CD14-positive monocyte (primary cell): ENCODE data around the gene HAUS7. TPM values are rescaled to one million over a fixed set of nuclear protein-coding genes. Genes with fewer than 3 reads are reported as not detected.

ENCODE experiments used
- DNase-seq, 3 donors: peaks; one replicate each; pipeline ENCODE4 v3.0.0-alpha.2; 2011 to 2022
- H2AFZ ChIP-seq: 2 replicates; pipeline ENCODE4 v1.6.0; 2012; ENCODE audit warnings: mild to moderate bottlenecking, low read depth, low read length, inconsistent platforms; ENCODE audit not compliant: insufficient read depth, poor library complexity, severe bottlenecking
- H3K27ac ChIP-seq, 2 donors: 1 replicate in 1 of 2; 2 replicates in 1 of 2; pipeline ENCODE4 v1.5.1; 2012 to 2013; ENCODE audit warnings: low read length in 2 of 2, control low read depth in 1 of 2, inconsistent platforms in 1 of 2, low read depth in 1 of 2, mild to moderate bottlenecking in 1 of 2
- H3K27me3 ChIP-seq, 2 donors: one replicate each; pipeline versions ENCODE4 v1.6.0 to v1.6.1; 2011 to 2013; ENCODE audit warnings: low read length in 2 of 2; ENCODE audit not compliant: control insufficient read depth in 2 of 2, insufficient read depth in 2 of 2
- H3K36me3 ChIP-seq, 2 donors: replicated peaks in 1 of 2; 1 replicate in 1 of 2; 2 replicates in 1 of 2; pipeline versions ENCODE4 v1.5.1 to v1.6.1; 2012 to 2013; ENCODE audit warnings: low read length in 2 of 2, control low read depth in 1 of 2, inconsistent platforms in 1 of 2, mild to moderate bottlenecking in 1 of 2; ENCODE audit not compliant: insufficient read depth in 2 of 2, control insufficient read depth in 1 of 2
- H3K4me1 ChIP-seq, 2 donors: 1 replicate in 1 of 2; 2 replicates in 1 of 2; pipeline versions ENCODE4 v1.5.1 to v1.6.1; 2012 to 2013; ENCODE audit warnings: low read length in 2 of 2, control low read depth in 1 of 2, inconsistent platforms in 1 of 2, mild to moderate bottlenecking in 1 of 2, moderate library complexity in 1 of 2; ENCODE audit not compliant: insufficient read depth in 2 of 2, control insufficient read depth in 1 of 2
- H3K4me2 ChIP-seq: replicated peaks from 2 replicates; pipeline ENCODE3; 2012; ENCODE audit warnings: low read length, moderate library complexity, mild to moderate bottlenecking; ENCODE audit not compliant: poor library complexity, severe bottlenecking; ENCODE audit errors: extremely low read depth
- H3K4me3 ChIP-seq, 3 experiments: fragments of 200-600 bp in 1 of 3; sonication (generic) in 1 of 3; replicated peaks in 1 of 3; 1 replicate in 2 of 3; 2 replicates in 1 of 3; pipeline ENCODE4 v1.5.1; 2011 to 2013; ENCODE audit warnings: low read length in 3 of 3, mild to moderate bottlenecking in 3 of 3, control low read depth in 2 of 3, low read depth in 2 of 3, inconsistent platforms in 1 of 3, moderate library complexity in 1 of 3
- H3K79me2 ChIP-seq: 2 replicates; pipeline ENCODE4 v1.6.0; 2012; ENCODE audit warnings: mild to moderate bottlenecking, control low read depth, inconsistent platforms, low read length, moderate library complexity; ENCODE audit not compliant: insufficient read depth
- H3K9ac ChIP-seq: 2 replicates; pipeline ENCODE4 v1.6.0; 2017; ENCODE audit warnings: low read length, mild to moderate bottlenecking; ENCODE audit not compliant: insufficient read depth, poor library complexity, severe bottlenecking
- H3K9me3 ChIP-seq, 2 donors: replicated peaks in 1 of 2; 1 replicate in 1 of 2; 2 replicates in 1 of 2; pipeline versions ENCODE4 v1.5.1 to v1.6.1; 2012 to 2013; ENCODE audit warnings: low read length in 2 of 2, control low read depth in 1 of 2; ENCODE audit not compliant: control insufficient read depth in 1 of 2, insufficient read depth in 1 of 2
- H4K20me1 ChIP-seq: 2 replicates; pipeline ENCODE4 v1.6.0; 2012; ENCODE audit warnings: mild to moderate bottlenecking, low read length, control low read depth, moderate library complexity; ENCODE audit not compliant: insufficient read depth
- H3K27ac Mint-ChIP-seq, 7 donors: one replicate each; pipeline ENCODE4 v1.8.0; 2020; ENCODE audit warnings: mild to moderate bottlenecking in 7 of 7, mixed read lengths in 7 of 7, moderate library complexity in 6 of 7, inconsistent platforms in 2 of 7
- H3K27me3 Mint-ChIP-seq, 3 donors: one replicate each; pipeline ENCODE4 v1.8.0; 2021 to 2022; ENCODE audit warnings: low read depth in 3 of 3, mild to moderate bottlenecking in 3 of 3, mixed read lengths in 3 of 3, moderate library complexity in 3 of 3, inconsistent platforms in 1 of 3
- H3K36me3 Mint-ChIP-seq, 2 donors: one replicate each; pipeline ENCODE4 v1.8.0; 2020; ENCODE audit warnings: mixed read lengths in 2 of 2, inconsistent platforms in 1 of 2, mild to moderate bottlenecking in 1 of 2
- H3K4me1 Mint-ChIP-seq: one replicate; pipeline ENCODE4 v1.8.0; 2020; ENCODE audit warnings: mild to moderate bottlenecking, mixed read lengths
- H3K4me3 Mint-ChIP-seq, 2 donors: one replicate each; pipeline ENCODE4 v1.8.0; 2020; ENCODE audit warnings: mild to moderate bottlenecking in 2 of 2, mixed read lengths in 2 of 2, moderate library complexity in 1 of 2
- H3K9me3 Mint-ChIP-seq, 7 donors: one replicate each; pipeline ENCODE4 v1.8.0; 2020 to 2022; ENCODE audit warnings: mixed read lengths in 7 of 7, mild to moderate bottlenecking in 6 of 7, moderate library complexity in 6 of 7, inconsistent platforms in 2 of 7
- CTCF ChIP-seq: fragments of 200-600 bp; IDR thresholded peaks from one replicate; pipeline ENCODE4 v1.8.0; 2022; ENCODE audit warnings: antibody characterized with exemption, mild to moderate bottlenecking
- WGBS: methylation state at CpG from one replicate; pipeline ENCODE4 v1.1.5; 2013; ENCODE audit warnings: missing lambda C conversion rate; ENCODE audit not compliant: insufficient coverage; 5-methylcytosine and 5-hydroxymethylcytosine counted together
- intact Hi-C, 2 donors: fragments of 100-400 bp; cut with micrococcal nuclease; formaldehyde crosslinking; loops; one replicate each; pipeline versions ENCODE4 v1.15.0 to v1.15.1; 2023
- polyA plus RNA-seq, 3 donors: library from polyadenylated mRNA; depleted of rRNA in 1 of 3; unstranded in 2 of 3; stranded (reverse) in 1 of 3; fragments of 300-500 nt in 2 of 3; fragments of >200 nt in 1 of 3; fragmentation: Illumina TruSeq in 2 of 3; gene quantifications; 1 replicate in 2 of 3; 2 replicates in 1 of 3; pipeline ENCODE4 v1.2.3, GENCODE V29; 2012 to 2021

HAUS7 gene
- polyA plus RNA-seq, 3 donors, result 23.8 to 37.5 (median 26.7) TPM

GRCh38 chrX:153456704-153457103 is 13.7 kb downstream of the HAUS7 start:
- Mint-ChIP-seq H3K27me3 (peaks cover 0 to 7% (median 0%) of the 10 kb centered on the region in 3 donors), H3K4me3 (no peak overlapping the region), H3K9me3 (no peaks in the 10 kb centered on the region), H3K36me3 (peaks cover 31 to 59% of the 10 kb centered on the region in 2 donors), H3K27ac (no peak overlapping the region), H3K4me1 (no peaks in the 10 kb centered on the region)
- H3K4me1 ChIP-seq, result no peaks in the 10 kb centered on the region
- no peak overlapping the region for H3K27ac ChIP-seq
- no peak overlapping the region for H3K4me3 ChIP-seq
- no peaks in the 10 kb centered on the region for H3K27me3 ChIP-seq
- WGBS, result 93% methylated on average over 3 of the region's 9 CpGs
- H4K20me1 ChIP-seq, result no peaks in the 10 kb centered on the region
- no peak overlapping the region for H3K9ac ChIP-seq
- DNase-seq, result no peak
- intact Hi-C loops, result no loop called here
- no peak overlapping the region for H2AFZ ChIP-seq
- H3K79me2 ChIP-seq, result no peaks in the 10 kb centered on the region
- H3K9me3 ChIP-seq, result no peaks in the 10 kb centered on the region
- no peak overlapping the region for H3K4me2 ChIP-seq
- TF ChIP-seq CTCF, result no peak
- peaks cover 48 to 57% of the 10 kb centered on the region in 2 donors for H3K36me3 ChIP-seq

DNA sequence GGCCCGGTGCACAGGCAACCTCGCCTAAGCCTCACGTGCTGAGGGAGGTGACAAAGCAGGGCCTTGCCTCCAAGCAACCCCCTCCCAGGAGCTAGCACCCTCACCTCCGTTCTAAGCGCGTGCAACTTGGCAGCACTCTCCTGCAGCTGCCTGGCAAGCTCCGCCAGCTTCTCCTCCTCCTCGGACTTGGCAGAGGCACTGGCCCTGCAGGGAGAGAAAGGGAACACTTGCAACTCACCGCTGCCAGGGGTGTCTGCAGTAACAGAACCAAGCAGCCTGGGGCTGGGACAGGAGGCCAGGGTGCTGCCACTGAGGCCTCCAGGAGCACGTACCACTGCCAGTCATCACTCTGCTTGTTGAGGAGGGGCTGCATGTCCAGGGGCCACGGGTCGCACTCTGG is 14.2 kb downstream of the HAUS7 start:
- Histone ChIP-seq H3K4me2 (no peak overlapping the region), H3K4me1 (no peaks in the 10 kb centered on the region), H2AFZ (no peak overlapping the region), H3K9ac (no peak overlapping the region), H3K79me2 (no peaks in the 10 kb centered on the region), H3K9me3 (no peaks in the 10 kb centered on the region), H3K4me3 (no peak overlapping the region), H3K36me3 (peaks cover 54 to 59% of the 10 kb centered on the region in 2 donors), H3K27ac (no peak overlapping the region), H4K20me1 (no peaks in the 10 kb centered on the region), H3K27me3 (no peaks in the 10 kb centered on the region)
- no peak for DNase-seq
- Mint-ChIP-seq H3K36me3 (peaks cover 34 to 59% of the 10 kb centered on the region in 2 donors), H3K27me3 (peaks cover 0 to 6% (median 0%) of the 10 kb centered on the region in 3 donors), H3K4me3 (no peak overlapping the region), H3K27ac (no peak overlapping the region), H3K4me1 (no peaks in the 10 kb centered on the region), H3K9me3 (no peaks in the 10 kb centered on the region)
- intact Hi-C loops, result no loop called here
- 100% methylated on average over 1 of the region's 12 CpGs for WGBS
- no peak for TF ChIP-seq CTCF
